Lung microvascular endothelial cell (primary cell): ENCODE measurements around the gene SYN1. TPM values are rescaled to one million over a fixed set of nuclear protein-coding genes. Genes with fewer than 3 reads are reported as not detected.

ENCODE experiments used
- DNase-seq, 2 donors: peaks; one replicate each; pipeline versions ENCODE4 v3.0.0 to v3.0.0-alpha.2; 2010; ENCODE audit warnings: low read depth in 2 of 2
- total RNA-seq: library from RNA; depleted of rRNA; stranded (reverse); fragments of >200 nt; gene quantifications from 2 replicates; pipeline ENCODE4 v1.2.1, GENCODE V29; 2014

Gene SYN1
- total RNA-seq, 1 donor from 2014 or later = under 0.01 TPM

DNA sequence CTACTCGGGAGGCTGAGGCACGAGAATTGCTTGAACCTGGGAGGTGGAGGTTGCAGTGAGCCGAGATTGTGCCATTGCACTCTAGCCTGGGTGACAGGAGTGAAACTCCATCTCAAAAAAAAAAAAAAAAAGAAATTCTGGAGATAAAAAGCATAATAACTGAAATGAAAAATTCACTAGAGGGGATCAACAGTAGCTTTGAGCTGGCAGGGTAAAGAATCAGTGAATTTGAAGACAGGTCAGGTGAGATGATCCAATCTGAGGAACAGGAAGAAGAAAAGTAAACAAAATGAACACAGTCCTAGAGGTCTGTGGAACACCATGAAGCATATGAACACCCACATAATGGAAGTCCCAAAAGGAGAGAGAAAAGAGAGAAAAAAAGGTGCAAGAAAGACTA, 22.4 kb downstream of the SYN1 start:
- DNase-seq = no peak

DNA sequence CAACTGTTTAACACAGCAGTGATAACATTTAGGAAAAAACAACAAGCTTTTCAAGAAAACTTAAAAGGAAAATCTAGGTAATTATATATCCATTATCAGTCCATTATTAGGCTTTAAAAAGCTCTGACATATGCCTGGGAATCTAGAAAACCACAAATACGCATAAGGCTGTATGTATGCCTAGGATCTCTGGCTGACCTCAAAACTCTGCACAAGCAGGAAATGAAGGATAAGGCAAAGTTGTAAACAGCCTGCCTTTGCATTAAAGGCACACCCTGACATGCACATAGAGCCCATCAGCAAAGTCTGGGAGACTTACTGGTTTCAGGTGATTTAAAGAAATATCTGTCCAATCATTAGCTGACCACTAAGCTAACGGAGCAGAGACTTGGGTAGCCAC, 23.4 kb downstream of the SYN1 start:
- no peak for DNase-seq

DNA sequence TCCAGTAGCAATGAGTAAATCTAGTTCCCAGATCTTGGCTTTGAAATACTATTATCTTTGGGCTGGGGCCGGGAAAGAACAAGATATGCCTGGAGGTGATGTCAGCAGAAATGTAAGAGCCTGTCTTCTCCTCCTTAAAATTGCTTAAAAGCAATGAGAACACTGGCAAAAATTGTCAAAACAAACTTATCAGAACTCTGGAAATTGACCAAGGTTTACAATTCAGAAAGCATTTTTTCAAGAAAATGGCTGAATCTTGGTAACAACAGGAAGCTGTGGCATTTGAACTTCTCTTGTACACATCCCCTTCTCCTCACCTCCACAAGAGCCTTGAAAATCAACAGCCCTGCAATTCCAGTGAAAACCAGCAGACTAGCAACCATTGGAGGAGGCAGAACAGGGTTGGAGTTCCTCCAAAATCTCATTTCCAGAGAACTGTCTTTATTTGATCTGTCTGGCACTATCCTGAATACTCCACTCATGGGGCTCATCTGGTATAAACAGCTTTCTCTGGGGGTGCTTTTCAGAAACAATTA, 23.9 kb downstream of the SYN1 start:
- DNase-seq = no peak

DNA sequence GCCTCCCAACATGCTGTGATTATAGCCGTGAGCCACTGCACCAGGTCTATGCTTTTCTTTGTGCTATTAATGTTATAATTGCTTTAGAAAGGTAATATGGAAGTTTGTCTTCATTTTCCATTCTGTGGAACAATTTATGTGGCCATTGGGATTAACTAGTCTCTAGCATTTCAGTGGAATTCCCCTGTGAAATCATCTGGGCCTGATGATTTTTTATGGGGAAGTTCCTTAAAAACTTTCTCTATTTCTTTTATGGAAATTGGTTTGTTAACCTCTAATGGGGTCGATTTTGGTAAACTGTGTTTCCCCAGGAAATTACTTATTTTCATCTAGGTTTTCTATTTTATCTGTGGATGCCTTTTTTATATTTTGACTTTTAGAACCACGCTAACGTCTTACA, 26.1 kb downstream of the SYN1 start:
- DNase-seq = no peak

DNA sequence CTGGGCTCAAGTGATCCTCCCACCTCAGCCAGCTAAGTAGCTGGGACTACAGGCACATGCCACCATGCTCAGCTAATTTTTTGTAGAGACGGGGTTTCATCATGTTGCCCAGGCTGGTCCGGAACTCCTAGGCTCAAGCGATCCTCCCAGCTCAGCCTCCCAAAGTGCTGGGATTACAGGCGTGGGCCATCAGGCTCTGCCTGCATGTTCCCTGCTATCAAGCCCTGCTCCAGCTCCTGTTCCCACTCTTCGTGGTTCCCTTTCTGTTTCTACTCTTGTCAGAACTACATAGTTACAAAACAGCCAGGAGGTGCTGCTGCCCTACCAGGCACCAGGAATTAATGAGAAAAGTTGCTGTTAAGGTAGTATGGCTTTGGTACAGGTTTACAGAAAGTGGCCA, 28.7 kb downstream of the SYN1 start:
- no peak for DNase-seq

DNA sequence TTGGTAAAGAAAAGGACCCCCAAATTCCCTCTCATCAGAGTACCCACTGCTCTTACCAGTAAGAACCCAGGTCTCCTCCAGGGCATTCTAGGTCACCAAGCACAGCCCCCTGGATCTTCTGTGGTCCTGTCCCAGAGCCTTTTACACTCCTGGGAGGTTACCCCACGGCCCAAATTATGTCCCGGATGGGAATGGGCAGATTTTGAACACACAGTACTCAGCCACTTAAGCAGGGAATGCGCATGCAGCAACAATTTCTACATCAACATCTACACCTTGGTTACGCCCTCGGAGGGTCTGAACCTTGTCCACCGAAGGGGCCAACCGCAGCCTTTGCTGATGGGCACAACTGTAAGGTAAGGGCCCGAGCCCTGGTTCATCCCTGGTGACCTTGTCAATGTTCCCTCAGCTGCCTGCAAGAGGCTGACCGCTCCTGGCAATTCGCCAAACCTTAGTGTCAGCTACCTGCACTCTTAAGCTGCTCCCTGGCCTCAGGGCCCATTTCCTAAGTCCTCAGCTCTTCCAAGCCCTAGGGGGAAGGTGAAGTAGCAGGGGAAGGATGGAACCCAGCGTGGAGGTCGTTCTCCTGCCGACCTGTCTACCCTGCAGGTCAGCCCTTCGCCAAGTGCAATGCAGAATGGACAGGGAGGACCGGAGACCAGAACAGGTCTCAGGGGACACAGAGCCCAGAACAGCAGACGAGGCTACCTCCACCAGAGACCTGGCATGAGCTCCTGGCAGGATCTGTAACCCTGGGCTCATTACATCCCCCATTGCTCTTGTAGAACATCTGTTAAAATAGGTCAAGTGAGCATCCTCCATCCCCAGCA, 31.5 kb downstream of the SYN1 start:
- DNase-seq = no peak

DNA sequence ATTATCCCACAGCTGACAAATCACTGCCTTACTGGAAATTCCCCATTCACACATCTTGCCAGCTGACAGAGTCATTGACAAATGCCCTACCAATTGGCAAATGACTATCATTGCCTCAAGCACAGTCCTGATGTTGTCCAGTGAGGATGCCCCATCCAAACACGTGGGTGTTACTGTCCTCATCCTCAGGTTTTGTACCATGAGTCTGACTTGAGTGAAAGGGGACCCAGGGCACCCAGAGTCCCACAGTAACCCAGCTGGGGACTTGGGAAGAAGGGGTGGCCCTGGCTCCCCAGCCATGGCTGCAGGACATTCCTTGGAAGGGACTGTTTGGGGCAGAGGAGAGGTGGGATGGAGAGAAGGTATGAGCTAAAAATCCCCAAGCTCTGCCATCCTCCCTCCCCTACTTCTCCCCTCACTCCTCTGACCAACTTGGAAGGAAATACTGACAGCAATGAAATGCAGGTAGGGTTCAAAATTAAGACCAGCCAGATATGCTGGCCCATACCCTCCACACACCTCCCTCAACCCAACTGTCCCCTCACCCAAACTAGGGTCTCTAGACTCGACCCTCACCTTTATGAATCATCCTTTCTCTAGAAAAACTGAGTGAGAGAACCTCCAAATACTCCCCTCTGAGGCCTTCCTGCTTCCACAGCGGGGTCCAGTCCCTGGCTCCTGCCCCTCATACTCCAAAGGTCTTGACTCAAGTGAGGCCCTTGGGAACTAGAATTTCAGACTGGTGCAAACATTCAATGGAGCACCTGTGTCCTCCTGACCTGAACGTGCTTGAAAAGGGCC, 32.4 kb downstream of the SYN1 start:
- DNase-seq = no peak

DNA sequence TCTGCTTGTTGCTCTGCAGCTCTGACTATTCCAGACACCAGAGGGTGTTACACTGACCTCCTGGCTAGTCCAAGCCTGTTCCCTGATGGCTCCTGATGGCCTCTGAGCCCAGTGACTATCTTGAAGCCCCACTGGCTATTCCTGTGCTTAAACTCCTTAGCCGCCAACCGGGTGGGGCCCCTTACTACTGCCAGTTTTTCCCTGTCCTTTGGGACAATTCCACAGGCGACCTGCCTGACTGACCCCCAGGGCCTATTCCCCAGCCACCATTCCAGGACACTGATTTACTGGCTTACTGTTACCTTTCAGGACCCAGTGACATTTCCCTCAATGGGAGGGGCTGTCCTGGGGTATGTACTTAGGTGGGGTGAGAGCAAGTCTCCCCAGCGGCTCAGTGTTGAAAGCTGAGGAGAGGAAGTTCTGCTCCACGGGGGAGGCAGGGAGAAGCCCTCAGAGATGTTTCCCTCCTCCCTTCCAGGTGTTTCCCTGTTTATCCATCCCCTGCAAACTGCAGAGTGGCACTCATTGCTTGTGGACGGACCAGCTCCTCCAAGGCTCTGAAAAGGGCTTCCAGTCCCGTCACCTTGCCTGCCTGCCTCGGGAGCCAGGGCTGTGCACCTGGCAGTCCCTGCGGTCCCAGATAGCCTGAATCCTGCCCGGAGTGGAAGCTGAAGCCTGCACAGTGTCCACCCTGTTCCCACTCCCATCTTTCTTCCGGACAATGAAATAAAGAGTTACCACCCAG, 33.4 kb downstream of the SYN1 start:
- DNase-seq = no peak

DNA sequence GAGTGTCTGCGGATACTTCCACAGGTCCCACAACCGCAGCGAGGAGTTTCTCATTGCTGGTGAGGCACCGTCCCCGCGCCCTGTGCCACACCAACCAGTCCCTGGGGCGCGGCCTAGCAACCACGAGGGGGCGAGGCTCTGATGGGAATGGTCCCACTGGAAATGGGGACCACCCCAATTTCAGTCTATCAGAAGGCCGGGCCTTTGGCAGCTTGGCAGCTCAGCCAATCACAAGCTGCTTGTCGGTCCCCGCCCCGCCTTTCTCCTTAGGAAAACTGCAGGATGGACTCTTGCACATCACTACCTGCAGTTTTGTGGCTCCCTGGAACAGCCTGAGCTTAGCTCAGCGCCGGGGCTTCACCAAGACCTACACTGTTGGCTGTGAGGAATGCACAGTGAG, 34.4 kb downstream of the SYN1 start:
- no peak for DNase-seq

DNA sequence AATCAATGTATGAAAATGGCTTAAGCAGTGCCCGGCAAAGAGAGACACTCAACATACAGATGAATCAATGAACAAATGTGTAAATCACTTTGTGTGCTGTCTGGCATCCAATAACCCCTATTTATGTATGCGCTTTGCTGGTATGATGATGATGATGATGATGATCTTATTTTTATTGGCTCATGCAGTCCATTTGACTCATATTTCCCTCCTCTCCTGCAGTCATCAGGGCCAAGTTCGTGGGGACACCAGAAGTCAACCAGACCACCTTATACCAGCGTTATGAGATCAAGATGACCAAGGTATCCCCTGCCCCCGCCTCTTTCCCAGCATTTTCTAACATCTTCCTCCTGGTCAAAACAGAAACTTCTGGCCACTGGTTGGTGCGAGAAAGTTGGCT, 34.9 kb downstream of the SYN1 start:
- peak in 1 of 2 donors; percentile 18 for DNase-seq

DNA sequence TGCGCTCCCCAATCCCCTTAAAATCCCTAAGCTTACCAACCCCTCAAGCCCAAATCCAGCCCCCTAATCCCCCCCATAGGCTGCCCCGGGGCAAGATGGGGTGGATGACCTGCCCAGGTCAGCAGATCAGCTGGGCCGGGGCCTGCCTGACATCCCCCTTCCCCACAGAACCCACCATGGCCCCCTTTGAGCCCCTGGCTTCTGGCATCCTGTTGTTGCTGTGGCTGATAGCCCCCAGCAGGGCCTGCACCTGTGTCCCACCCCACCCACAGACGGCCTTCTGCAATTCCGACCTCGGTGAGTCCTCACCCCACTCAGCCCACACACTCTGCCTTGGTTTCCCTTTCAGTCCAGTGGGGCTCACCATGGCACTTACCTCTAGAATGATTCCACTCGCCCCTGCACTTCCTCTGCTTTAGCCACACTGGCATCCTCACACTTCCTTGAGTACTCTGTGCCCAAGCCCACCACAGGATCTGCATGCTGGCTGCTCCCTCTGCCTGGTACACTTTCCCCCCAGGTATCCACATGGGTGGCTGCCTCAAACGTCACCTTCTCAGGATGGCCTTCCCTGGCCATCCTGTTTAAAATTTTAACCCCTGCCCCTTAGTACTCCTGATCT, 36.3 kb downstream of the SYN1 start:
- DNase-seq = no peak

DNA sequence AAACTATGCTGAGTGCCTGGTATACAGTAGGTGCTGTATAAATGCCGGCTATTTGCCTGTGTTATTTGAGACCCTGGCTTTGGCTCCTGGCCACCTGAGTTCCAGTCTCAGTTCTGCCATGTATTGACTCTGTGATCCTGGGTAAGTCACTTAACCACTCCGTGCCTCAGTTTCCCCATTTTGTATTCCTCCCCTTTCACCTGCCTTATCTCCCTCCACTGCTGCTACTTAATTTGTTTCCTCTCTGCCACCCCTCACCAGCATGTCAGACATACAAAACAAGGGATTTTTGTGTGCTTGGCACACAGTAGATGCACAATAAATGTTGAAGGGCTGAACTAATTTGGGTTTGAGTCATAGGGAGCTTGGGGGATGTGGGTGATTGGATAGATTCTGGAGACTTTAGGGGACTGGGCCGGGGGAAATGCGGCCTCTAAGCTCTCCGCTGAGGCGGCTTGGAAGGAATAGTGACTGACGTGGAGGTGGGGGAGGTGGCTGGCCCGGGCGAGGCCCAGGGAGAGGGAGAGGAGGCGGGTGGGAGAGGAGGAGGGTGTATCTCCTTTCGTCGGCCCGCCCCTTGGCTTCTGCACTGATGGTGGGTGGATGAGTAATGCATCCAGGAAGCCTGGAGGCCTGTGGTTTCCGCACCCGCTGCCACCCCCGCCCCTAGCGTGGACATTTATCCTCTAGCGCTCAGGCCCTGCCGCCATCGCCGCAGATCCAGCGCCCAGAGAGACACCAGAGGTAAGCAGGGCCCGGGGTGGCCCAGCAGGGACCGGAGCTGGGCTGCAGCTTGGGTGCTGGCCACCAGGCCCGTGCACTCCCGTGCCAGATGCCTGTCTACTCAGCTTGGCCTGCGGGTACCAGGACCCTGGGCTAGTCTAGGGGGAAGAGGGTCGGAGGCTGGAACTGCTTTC, 37.7 kb downstream of the SYN1 start, which contains the start of gene TIMP1:
TSS of gene TIMP1 (plus strand) at position 706 of the 917 bp plus-strand sequence. CDS start 980 bp downstream, outside the sequence.
- DNase-seq = peak; percentile 89 to 92

DNA sequence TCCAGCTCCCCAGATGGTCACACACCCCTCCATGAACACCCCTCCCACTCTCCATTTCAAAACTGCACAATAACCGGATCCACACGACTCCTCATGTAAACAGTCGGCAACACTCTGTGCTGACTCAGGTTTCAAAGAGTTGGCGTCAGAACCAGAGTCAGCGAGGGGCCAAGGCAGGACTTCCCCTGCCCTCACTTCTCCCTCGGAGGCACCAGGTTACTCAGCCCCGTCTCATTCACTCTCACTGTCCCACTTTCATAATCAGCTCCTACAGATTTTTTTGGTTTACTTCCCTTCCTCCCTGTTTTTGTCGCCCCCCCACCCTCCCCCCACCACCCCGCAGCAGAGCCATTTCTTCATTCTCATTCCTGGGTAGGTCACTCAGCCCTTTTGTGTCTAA, 40.1 kb downstream of the SYN1 start:
- DNase-seq = peak; percentile 52 to 83

DNA sequence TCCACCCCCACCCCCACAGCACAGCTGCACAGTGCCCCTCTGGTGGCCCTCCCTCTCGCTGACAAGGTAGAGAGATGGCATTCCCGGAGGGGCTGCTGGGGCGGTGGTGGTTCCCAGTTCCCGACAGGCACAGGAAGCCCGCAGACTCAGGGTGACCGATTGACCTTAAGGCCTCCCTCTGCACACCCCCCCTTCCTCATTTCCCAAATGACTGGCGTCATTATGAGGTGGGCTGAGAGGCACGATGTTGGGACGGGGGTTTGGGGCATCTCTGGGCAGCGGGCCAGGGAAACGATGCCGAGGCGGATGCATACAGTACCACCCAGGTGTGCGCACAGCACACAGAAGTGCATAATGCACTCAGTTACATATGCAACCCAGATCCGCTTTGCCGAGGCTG, 41.0 kb downstream of the SYN1 start:
- no peak for DNase-seq

DNA sequence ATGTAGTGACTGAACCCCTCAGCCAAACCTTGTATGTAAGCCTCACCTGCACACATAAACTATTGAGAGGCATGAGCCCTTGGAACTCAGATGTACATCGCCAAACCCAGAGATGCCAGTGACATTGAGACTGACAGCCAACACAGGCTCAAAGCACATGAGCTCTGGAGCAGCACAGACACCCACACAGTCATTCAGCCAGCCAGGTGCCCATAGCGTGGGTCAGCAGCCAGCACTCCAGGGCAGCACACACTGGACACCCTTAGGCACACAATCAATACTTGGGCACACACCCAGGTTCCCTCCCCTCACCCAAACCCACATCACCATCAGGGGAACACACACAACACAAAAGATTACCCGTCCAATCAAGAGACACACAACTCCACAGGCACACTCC, 41.8 kb downstream of the SYN1 start:
- no peak for DNase-seq

DNA sequence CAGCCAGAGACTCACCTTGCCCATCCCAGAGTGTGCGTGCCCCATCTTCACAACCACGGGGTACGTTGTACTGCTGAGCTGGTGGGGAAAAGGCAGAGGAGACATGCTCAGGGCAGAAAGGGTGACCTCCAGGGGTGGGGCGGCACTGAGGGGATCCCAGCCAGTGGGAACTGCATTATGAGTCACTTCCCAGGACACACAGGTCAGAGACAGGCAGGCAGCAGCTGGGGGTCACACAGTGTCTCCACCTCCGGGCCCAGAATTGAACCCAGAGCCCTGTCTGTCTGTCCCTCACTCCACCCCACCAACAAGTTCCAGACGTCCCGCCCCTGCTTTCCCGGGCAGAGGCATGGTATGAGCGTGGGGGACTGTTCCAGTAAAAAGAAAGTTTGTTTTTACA, 42.2 kb downstream of the SYN1 start:
- peak; percentile 17 to 20 for DNase-seq

DNA sequence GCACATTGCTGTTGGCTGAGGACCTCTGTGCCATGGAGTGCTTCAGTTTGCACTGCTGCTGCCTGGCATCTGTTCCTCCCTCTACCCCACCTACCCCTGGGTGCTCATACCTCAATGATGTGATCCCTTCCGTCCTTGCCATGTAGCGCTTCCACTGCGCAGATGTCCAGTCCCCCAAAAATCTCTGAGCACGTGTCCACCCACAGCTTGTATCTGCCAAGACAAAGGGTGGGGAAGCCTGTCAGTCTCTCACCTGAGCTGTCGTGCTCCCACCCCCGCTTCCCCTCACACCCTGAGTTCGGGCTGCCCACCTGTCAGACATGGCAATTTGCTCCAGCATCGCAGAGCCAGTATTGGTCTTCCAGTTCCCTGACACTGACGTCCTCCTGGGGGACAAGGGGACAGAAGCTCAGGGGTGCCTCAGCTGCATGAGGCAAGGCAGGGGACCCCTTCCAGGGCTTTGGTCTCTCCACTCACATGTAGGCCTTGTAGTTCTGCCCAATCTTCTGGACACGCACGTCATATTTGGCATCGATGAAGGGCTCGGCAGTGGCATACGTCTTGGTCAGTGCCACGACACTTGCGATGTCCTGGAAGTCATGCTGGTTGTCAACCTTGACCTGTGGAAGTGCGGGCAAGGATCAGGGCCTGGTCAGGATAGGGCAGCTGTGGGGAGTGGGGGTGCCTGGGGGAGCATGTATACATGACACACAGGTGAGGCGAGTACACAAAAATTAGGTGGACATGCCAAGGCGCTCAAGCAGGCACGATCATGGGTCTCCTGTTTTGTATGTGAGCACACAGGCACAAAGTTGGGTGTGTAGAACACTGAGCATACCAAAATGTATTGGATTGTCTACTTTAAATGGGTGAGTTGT, 43.4 kb downstream of the SYN1 start:
- DNase-seq = no peak

DNA sequence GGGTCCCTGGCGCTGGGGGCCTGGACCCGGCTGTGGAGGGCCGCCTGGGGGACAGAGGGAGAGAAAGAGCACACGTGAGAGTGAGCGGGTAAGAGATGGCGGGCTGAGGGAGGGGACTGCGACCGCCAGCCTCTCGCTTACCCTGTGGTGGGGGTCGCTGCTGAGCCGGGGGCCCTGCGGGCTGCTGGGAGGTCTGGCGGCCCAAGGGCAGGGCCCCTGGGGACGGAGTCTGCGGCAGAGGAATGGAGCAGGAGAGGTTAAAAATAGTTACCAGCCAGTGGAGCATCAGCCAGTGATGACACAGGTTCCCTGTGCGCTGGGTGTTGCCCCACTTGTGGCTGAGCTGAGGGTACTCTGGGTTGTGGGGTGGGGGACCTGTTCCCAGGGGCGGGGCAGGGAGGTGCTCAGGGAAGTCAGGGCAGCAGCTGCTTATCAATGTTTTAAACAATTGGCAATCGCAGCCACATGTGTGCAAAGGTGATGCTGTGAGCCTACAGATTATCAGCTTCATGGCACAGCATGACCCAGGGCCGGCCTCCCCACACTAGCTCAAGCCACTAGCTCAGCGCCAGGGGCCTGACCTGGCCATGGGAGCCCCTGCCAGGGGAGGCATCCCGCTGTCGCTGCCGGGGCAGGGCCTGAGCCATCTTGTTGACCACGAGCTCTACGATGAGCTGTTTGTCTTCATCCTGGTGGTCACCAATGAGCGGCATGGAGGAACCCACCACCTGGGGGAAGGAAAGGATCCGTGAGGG, 44.9 kb downstream of the SYN1 start:
- DNase-seq = no peak
